IMR-90 (cell line): ENCODE measurements around the gene PHOSPHO2. TPM values are rescaled to one million over a fixed set of nuclear protein-coding genes. Genes with fewer than 3 reads are reported as not detected.

ENCODE experiments used
- ATAC-seq: fragments of 200-7000 bp; cut with Tn5 transposase; 2 replicates; pipeline ENCODE4 v1.9.1; 2020; ENCODE audit warnings: low read depth, mild to moderate bottlenecking, moderate library complexity
- BruUV-seq: library from RNA; stranded (reverse); fragments of 400-500 nt; replicated peaks from 2 replicates; lab custom pipeline; 2021; lab: Mats Ljungman, UMichigan
- CTCF ChIA-PET: fragments of 300-600 bp; formaldehyde crosslinking; extraction: SDS; loops from one replicate; lab custom pipeline; 2021; ENCODE audit warnings: antibody characterized with exemption; lab: Yijun Ruan, JAX
- POLR2A ChIA-PET: fragments of 300-600 bp; sonication (Branson Sonifier 250); formaldehyde crosslinking; loops from one replicate; lab custom pipeline; 2022; ENCODE audit warnings: antibody characterized with exemption; ENCODE audit not compliant: unreplicated experiment; lab: Charles Lee
- DNase-seq: peaks from one replicate; pipeline ENCODE4 v3.0.0; 2013
- H2AFZ ChIP-seq: replicated peaks from 2 replicates; pipeline ENCODE3; 2013; ENCODE audit warnings: low read length, mild to moderate bottlenecking; ENCODE audit not compliant: poor library complexity
- H2AK5ac ChIP-seq: 2 replicates; pipeline ENCODE4 v1.6.1; 2013; ENCODE audit warnings: low read depth, low read length, inconsistent platforms
- H2AK9ac ChIP-seq: replicated peaks from 2 replicates; pipeline ENCODE3; 2013; ENCODE audit warnings: mild to moderate bottlenecking, low read depth, low read length, moderate library complexity; ENCODE audit not compliant: poor library complexity
- H2BK120ac ChIP-seq: 2 replicates; pipeline ENCODE4 v1.6.1; 2013; ENCODE audit warnings: low read depth, low read length, inconsistent platforms
- H2BK15ac ChIP-seq: 3 replicates; pipeline ENCODE4 v1.6.1; 2013; ENCODE audit warnings: low read depth, low read length, inconsistent platforms
- H2BK20ac ChIP-seq: 2 replicates; pipeline ENCODE4 v1.6.1; 2013; ENCODE audit warnings: low read depth, mild to moderate bottlenecking, inconsistent platforms, low read length, moderate library complexity
- H2BK5ac ChIP-seq: 2 replicates; pipeline ENCODE4 v1.6.1; 2013; ENCODE audit warnings: mild to moderate bottlenecking, low read depth, low read length, inconsistent platforms; ENCODE audit not compliant: poor library complexity, severe bottlenecking
- H3K14ac ChIP-seq: replicated peaks from 2 replicates; pipeline ENCODE4 v1.6.1; 2013; ENCODE audit warnings: low read depth, low read length, inconsistent platforms
- H3K18ac ChIP-seq: 2 replicates; pipeline ENCODE4 v1.6.1; 2013; ENCODE audit warnings: low read depth, low read length, control low read depth
- H3K23ac ChIP-seq: 2 replicates; pipeline ENCODE4 v1.6.1; 2013; ENCODE audit warnings: low read depth, low read length, inconsistent platforms
- H3K27ac ChIP-seq: 2 replicates; pipeline ENCODE4 v1.5.1; 2013; ENCODE audit warnings: mild to moderate bottlenecking, control low read depth, low read length; ENCODE audit not compliant: insufficient read depth
- H3K27me3 ChIP-seq: 2 replicates; pipeline ENCODE4 v1.6.1; 2013; ENCODE audit warnings: low read length; ENCODE audit not compliant: control insufficient read depth, insufficient read depth
- H3K36me3 ChIP-seq: 2 replicates; pipeline ENCODE4 v1.6.1; 2013; ENCODE audit warnings: low read length, mixed read lengths; ENCODE audit not compliant: control insufficient read depth, insufficient read depth
- H3K4ac ChIP-seq: 2 replicates; pipeline ENCODE4 v1.6.1; 2013; ENCODE audit warnings: low read depth, low read length, inconsistent platforms
- H3K4me1 ChIP-seq: 2 replicates; pipeline ENCODE4 v1.6.1; 2013; ENCODE audit warnings: low read length, mixed read lengths; ENCODE audit not compliant: control insufficient read depth, insufficient read depth
- H3K4me2 ChIP-seq: 2 replicates; pipeline ENCODE4 v1.6.1; 2013; ENCODE audit warnings: low read depth, mild to moderate bottlenecking, control low read depth, low read length, moderate library complexity
- H3K4me3 ChIP-seq: 2 replicates; pipeline ENCODE4 v1.5.1; 2013; ENCODE audit warnings: low read depth, mild to moderate bottlenecking, control low read depth, low read length, moderate library complexity; ENCODE audit not compliant: insufficient read depth
- H3K56ac ChIP-seq: 2 replicates; pipeline ENCODE4 v1.6.1; 2013; ENCODE audit warnings: low read length, inconsistent platforms; ENCODE audit not compliant: insufficient read depth; ENCODE audit errors: extremely low read depth
- H3K79me1 ChIP-seq, 2 experiments: 2 replicates each; pipeline ENCODE4 v1.6.1; 2013; ENCODE audit warnings: low read length in 2 of 2, inconsistent platforms in 1 of 2, low read depth in 1 of 2
- H3K9ac ChIP-seq: 2 replicates; pipeline ENCODE4 v1.6.1; 2013; ENCODE audit warnings: low read depth, low read length, control low read depth
- H3K9me1 ChIP-seq: 2 replicates; pipeline ENCODE4 v1.6.1; 2013; ENCODE audit warnings: low read length, inconsistent platforms; ENCODE audit not compliant: insufficient read depth
- H3K9me3 ChIP-seq: 2 replicates; pipeline ENCODE4 v1.6.1; 2013; ENCODE audit warnings: low read length; ENCODE audit not compliant: control insufficient read depth, insufficient read depth
- H4K20me1 ChIP-seq: 2 replicates; pipeline ENCODE4 v1.6.1; 2013; ENCODE audit warnings: low read length, inconsistent platforms; ENCODE audit not compliant: insufficient read depth
- H4K5ac ChIP-seq: 2 replicates; pipeline ENCODE4 v1.6.1; 2013; ENCODE audit warnings: mild to moderate bottlenecking, low read depth, low read length, control low read depth
- H4K8ac ChIP-seq, 2 experiments: 2 replicates each; pipeline ENCODE4 v1.6.1; 2013; ENCODE audit warnings: low read depth in 2 of 2, low read length in 2 of 2, control low read depth in 1 of 2, inconsistent platforms in 1 of 2
- H4K91ac ChIP-seq: 2 replicates; pipeline ENCODE4 v1.6.1; 2013; ENCODE audit warnings: low read depth, low read length, inconsistent platforms; ENCODE audit not compliant: insufficient read depth
- BHLHE40 ChIP-seq: fragments of 150-350 bp; IDR thresholded peaks from 2 replicates; pipeline ENCODE4 v1.6.1; 2016; ENCODE audit warnings: mild to moderate bottlenecking, low read depth, low read length
- CHD1 ChIP-seq: IDR thresholded peaks from 2 replicates; pipeline ENCODE4 v1.6.1; 2012; ENCODE audit warnings: low read depth, low read length, improper control_type of control experiment
- CTCF ChIP-seq: conservative IDR thresholded peaks from 2 replicates; pipeline ENCODE4 v1.5.1; 2012; ENCODE audit warnings: mild to moderate bottlenecking, low read depth, low read length, improper control_type of control experiment
- FOS ChIP-seq: fragments of 150-350 bp; IDR thresholded peaks from 2 replicates; pipeline ENCODE4 v1.6.1; 2016; ENCODE audit warnings: low read depth, low read length
- MAZ ChIP-seq: IDR thresholded peaks from 2 replicates; pipeline ENCODE4 v1.6.1; 2012; ENCODE audit warnings: low read depth, mild to moderate bottlenecking, low read length, improper control_type of control experiment, moderate library complexity, borderline replicate concordance
- MXI1 ChIP-seq: IDR thresholded peaks from 2 replicates; pipeline ENCODE4 v1.6.1; 2012; ENCODE audit warnings: low read depth, mild to moderate bottlenecking, low read length, moderate library complexity, borderline replicate concordance
- NFE2L2 ChIP-seq: fragments of 150-350 bp; IDR thresholded peaks from 2 replicates; pipeline ENCODE4 v1.6.1; 2016; ENCODE audit warnings: low read depth, mild to moderate bottlenecking, low read length
- POLR2A ChIP-seq: IDR thresholded peaks from 2 replicates; pipeline ENCODE4 v1.6.1; 2012; ENCODE audit warnings: mild to moderate bottlenecking, low read depth, low read length
- RAD21 ChIP-seq: IDR thresholded peaks from 2 replicates; pipeline ENCODE4 v1.6.1; 2012; ENCODE audit warnings: low read length, improper control_type of control experiment
- RCOR1 ChIP-seq: IDR thresholded peaks from 2 replicates; pipeline ENCODE4 v1.6.1; 2012; ENCODE audit warnings: mild to moderate bottlenecking, low read length, improper control_type of control experiment; ENCODE audit not compliant: insufficient replicate concordance
- RFX5 ChIP-seq: IDR thresholded peaks from 2 replicates; pipeline ENCODE4 v1.8.0; 2012; ENCODE audit warnings: low read depth, mild to moderate bottlenecking, low read length, moderate library complexity
- SMC3 ChIP-seq: fragments of 150-350 bp; IDR thresholded peaks from 2 replicates; pipeline ENCODE4 v1.6.1; 2016; ENCODE audit warnings: low read depth, mild to moderate bottlenecking, antibody characterized with exemption, low read length, moderate library complexity
- USF2 ChIP-seq: fragments of 150-350 bp; IDR thresholded peaks from 2 replicates; pipeline ENCODE4 v1.6.1; 2017; ENCODE audit warnings: mild to moderate bottlenecking, antibody characterized with exemption, low read length, low read depth
- WGBS, 2 experiments: methylation state at CpG; one replicate each; pipeline versions ENCODE4 v1.1.5 to v1.1.7; 2013; ENCODE audit warnings: missing lambda C conversion rate in 2 of 2; ENCODE audit not compliant: insufficient read length in 1 of 2; ENCODE audit errors: extremely low coverage in 2 of 2; 5-methylcytosine and 5-hydroxymethylcytosine counted together
- dilution Hi-C: fragments of 300-500 bp; cut with HindIII; formaldehyde crosslinking; loops from one replicate; pipeline ENCODE4 v1.14.3; 2018; ENCODE audit warnings: low sequenced_read_pairs; ENCODE audit not compliant: unreplicated experiment
- in situ Hi-C: fragments of 300-500 bp; cut with MboI; formaldehyde crosslinking; loops from 3 replicates; pipeline ENCODE4 v1.14.3; 2019; ENCODE audit warnings: low sequenced_read_pairs, inconsistent platforms, mixed read lengths
- intact Hi-C: fragments of 100-400 bp; cut with micrococcal nuclease; formaldehyde crosslinking; loops from 2 replicates; pipeline ENCODE4 v1.10.0; 2022
- polyA plus RNA-seq, 3 experiments: library from polyadenylated mRNA; depleted of rRNA; stranded (reverse); fragments of >200 nt; gene quantifications; 2 replicates each; pipeline ENCODE4 v1.2.3, GENCODE V29; 2012; ENCODE audit warnings: low replicate concordance in 1 of 3
- total RNA-seq: library from RNA; depleted of rRNA; stranded (reverse); fragments of >200 nt; gene quantifications from 2 replicates; pipeline ENCODE4 v1.2.3, GENCODE V29; 2012
- TF ChIP-seq, protein P1 (sequence below): fragments of 150-350 bp; IDR thresholded peaks from 2 replicates; pipeline ENCODE4 v1.6.1; 2016; ENCODE audit warnings: low read depth, mild to moderate bottlenecking, low read length, moderate library complexity, borderline replicate concordance

PHOSPHO2 gene
- total and polyA plus RNA-seq, 2 of the 4 experiments (the other 2 are of a cell fraction) = 0.48 to 0.54 TPM

- H2AK5ac ChIP-seq = no peak overlapping the region
- dilution Hi-C loops (no loop called here), in situ Hi-C loops (no loop called here), intact Hi-C loops (no loop called here)
- H3K9me1 ChIP-seq = no peaks in the 10 kb centered on the region
- POLR2A ChIA-PET = no interaction called here
- no peak for ATAC-seq
- BruUV-seq = no TSS peak
- no peak overlapping the region for H2AK9ac ChIP-seq
- H2BK120ac ChIP-seq = no peak overlapping the region
- H3K9me3 ChIP-seq = no peaks in the 10 kb centered on the region
- no peak overlapping the region for H3K4me3 ChIP-seq
- peaks cover 8% of the 10 kb centered on the region; the same call in 1 of the 2 replicates for H3K4me1 ChIP-seq
- DNase-seq = no peak
- TF ChIP-seq SMC3 (no peak), USF2 (no peak), MXI1 (no peak), NFE2L2 (no peak), BHLHE40 (no peak), MAZ (no peak), POLR2A (no peak), RFX5 (no peak), RCOR1 (no peak), RAD21 (no peak), CHD1 (no peak), CTCF (no peak), FOS (no peak)
- TF ChIP-seq, protein P1, sequence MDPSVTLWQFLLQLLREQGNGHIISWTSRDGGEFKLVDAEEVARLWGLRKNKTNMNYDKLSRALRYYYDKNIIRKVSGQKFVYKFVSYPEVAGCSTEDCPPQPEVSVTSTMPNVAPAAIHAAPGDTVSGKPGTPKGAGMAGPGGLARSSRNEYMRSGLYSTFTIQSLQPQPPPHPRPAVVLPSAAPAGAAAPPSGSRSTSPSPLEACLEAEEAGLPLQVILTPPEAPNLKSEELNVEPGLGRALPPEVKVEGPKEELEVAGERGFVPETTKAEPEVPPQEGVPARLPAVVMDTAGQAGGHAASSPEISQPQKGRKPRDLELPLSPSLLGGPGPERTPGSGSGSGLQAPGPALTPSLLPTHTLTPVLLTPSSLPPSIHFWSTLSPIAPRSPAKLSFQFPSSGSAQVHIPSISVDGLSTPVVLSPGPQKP = no peak
- H3K4me2 ChIP-seq = no peak overlapping the region
- H4K91ac ChIP-seq = no peak overlapping the region
- CTCF ChIA-PET = no interaction called here
- H3K27me3 ChIP-seq = no peaks in the 10 kb centered on the region; the same call in 1 of the 2 replicates
- no peak overlapping the region for H3K4ac ChIP-seq
- H3K14ac ChIP-seq = no peak overlapping the region
- no peak overlapping the region for H3K23ac ChIP-seq
- H3K18ac ChIP-seq = no peak overlapping the region
- no CpG with 5 or more reads among the region's 3 CpGs for WGBS, 2 experiments
- no peak overlapping the region for H2BK20ac ChIP-seq
- no peak overlapping the region for H2AFZ ChIP-seq
- no peak overlapping the region for H2BK15ac ChIP-seq
- H3K27ac ChIP-seq = no peak overlapping the region
- H2BK5ac ChIP-seq = no peak overlapping the region
- H3K79me1 ChIP-seq = no peaks in the 10 kb centered on the region
- H4K5ac ChIP-seq = no peak overlapping the region
- H3K36me3 ChIP-seq = no peaks in the 10 kb centered on the region
- no peak overlapping the region for H3K9ac ChIP-seq
- H3K56ac ChIP-seq = no peak overlapping the region
- H4K20me1 ChIP-seq = no peaks in the 10 kb centered on the region
- no peak overlapping the region for H4K8ac ChIP-seq
Measured at GRCh38 chr2:169721016-169721415, 26.7 kb downstream of the PHOSPHO2 start.
